Erythroblast (primary cell): ENCODE measurements around the gene GDF11.

ENCODE experiments used
- DNase-seq, 2 experiments: peaks; one replicate each; lab custom pipeline; 2025; lab: John Stamatoyannopoulos, UW
- GATA1 ChIP-seq: IDR thresholded peaks from 2 replicates; pipeline ENCODE4 v1.6.1; 2011; ENCODE audit warnings: low read depth, mild to moderate bottlenecking, control low read depth, low read length, moderate library complexity
- POLR2A ChIP-seq: IDR thresholded peaks from 2 replicates; pipeline ENCODE4 v1.6.1; 2011; ENCODE audit warnings: mild to moderate bottlenecking, low read length

Gene GDF11

GRCh38 chr12:55742719-55743405 is at the start of gene GDF11:
Gene GDF11, plus strand, starts transcription at chr12:55743122. Its CDS starts 195 bp downstream, at chr12:55743317.
- DNase-seq: peak; percentile 58 to 66
- TF ChIP-seq GATA1: no peak

GRCh38 chr12:55693323-55694187 is 49.4 kb upstream of the GDF11 start:
- DNase-seq: no peak
- TF ChIP-seq GATA1 (no peak), POLR2A (no peak)

- no peak for DNase-seq
- no peak for TF ChIP-seq GATA1
- TF ChIP-seq POLR2A: no peak
Measured at GRCh38 chr12:55694188-55694515, 48.8 kb upstream of the GDF11 start.

GRCh38 chr12:55694651-55695050 is 48.3 kb upstream of the GDF11 start:
- no peak for DNase-seq
- TF ChIP-seq GATA1 (no peak), POLR2A (no peak)

- no peak for DNase-seq
- no peak for TF ChIP-seq POLR2A
- TF ChIP-seq GATA1: no peak
Measured at GRCh38 chr12:55695349-55695748, 47.6 kb upstream of the GDF11 start.

GRCh38 chr12:55696141-55696540 is 46.8 kb upstream of the GDF11 start:
- DNase-seq: no peak

GRCh38 chr12:55696796-55697462 is 46.0 kb upstream of the GDF11 start:
- DNase-seq: no peak

More at GRCh38 chr12:55696141-55696540, 46.8 kb upstream of the GDF11 start:
- TF ChIP-seq POLR2A (no peak), GATA1 (no peak)

GRCh38 chr12:55697686-55698085 is 45.2 kb upstream of the GDF11 start:
- no peak for DNase-seq
- no peak for TF ChIP-seq POLR2A
- no peak for TF ChIP-seq GATA1

More at GRCh38 chr12:55696796-55697462, 46.0 kb upstream of the GDF11 start:
- TF ChIP-seq GATA1 (no peak), POLR2A (no peak)

- no peak for DNase-seq
- TF ChIP-seq POLR2A: no peak
Measured at GRCh38 chr12:55698241-55698955, 44.5 kb upstream of the GDF11 start.

- DNase-seq: no peak
- TF ChIP-seq GATA1 (no peak), POLR2A (no peak)
Measured at GRCh38 chr12:55698965-55699364, 44.0 kb upstream of the GDF11 start.

GRCh38 chr12:55699471-55700055 is 43.4 kb upstream of the GDF11 start:
- no peak for DNase-seq
- TF ChIP-seq GATA1: no peak
- TF ChIP-seq POLR2A: no peak

GRCh38 chr12:55700255-55701018 is 42.5 kb upstream of the GDF11 start:
- TF ChIP-seq POLR2A: no peak
- no peak for TF ChIP-seq GATA1
- no peak for DNase-seq
